K562 (cell line): Measurements from ENCODE around the gene SAE1. TPM values are rescaled to one million over a fixed set of nuclear protein-coding genes. Genes with fewer than 3 reads are reported as not detected.

ENCODE experiments used
- ERF ChIP-seq: fragments of 450-650 bp; formaldehyde crosslinking; IDR thresholded peaks from 2 replicates; pipeline ENCODE4 v1.4.0; 2020; ENCODE audit warnings: mild to moderate bottlenecking, mixed read lengths
- KLF1 ChIP-seq: fragments of 450-650 bp; IDR thresholded peaks from 2 replicates; pipeline ENCODE4 v1.6.1; 2016; ENCODE audit warnings: missing genetic modification characterization, missing compliant biosample characterization
- L3MBTL2 ChIP-seq: fragments of 450-650 bp; IDR thresholded peaks from 2 replicates; pipeline ENCODE4 v1.6.1; 2016; ENCODE audit warnings: mild to moderate bottlenecking, moderate library complexity
- ZNF507 ChIP-seq: conservative IDR thresholded peaks from 2 replicates; pipeline ENCODE4 v1.6.1; 2017; ENCODE audit warnings: missing genetic modification characterization, missing compliant biosample characterization
- polyA plus RNA-seq, 8 experiments: library from polyadenylated mRNA; depleted of rRNA in 4 of 8; stranded (reverse) in 5 of 8; unstranded in 3 of 8; fragments of >200 nt; fragmentation: Nextera tagmentation in 2 of 8; fragmentation: Illumina TruSeq in 1 of 8; extraction: Ambion mirVana in 2 of 8; extraction: Trizol in 1 of 8; gene quantifications; 2 replicates each; pipeline versions ENCODE4 v1.2.1 to v1.2.3, GENCODE V29; 2011 to 2014; ENCODE audit warnings: inconsistent platforms in 1 of 8, missing spikeins in 1 of 8
- total RNA-seq, 7 experiments: library from RNA; depleted of rRNA in 6 of 7; stranded (reverse); fragments of >200 nt in 6 of 7; fragmentation: Illumina TruSeq in 2 of 7; extraction: Trizol in 2 of 7; gene quantifications; 2 replicates each; pipeline versions ENCODE4 v1.2.1 to v1.2.3, GENCODE V29; 2011 to 2021; ENCODE audit warnings: low replicate concordance in 1 of 7
- TF ChIP-seq, protein P1 (sequence below): sonication (generic); formaldehyde crosslinking; IDR thresholded peaks from 2 replicates; pipeline ENCODE4 v1.8.0; 2022; ENCODE audit warnings: mild to moderate bottlenecking, low read depth, missing genetic modification reagents
- TF ChIP-seq, protein P2 (sequence below): fragments of 450-650 bp; IDR thresholded peaks from 2 replicates; pipeline ENCODE4 v1.6.1; 2018; ENCODE audit not compliant: partially characterized antibody
- TF ChIP-seq, protein P3 (sequence below): fragments of 200-600 bp; sonication (generic); IDR thresholded peaks from one replicate; pipeline ENCODE4 v1.6.1; 2012; ENCODE audit warnings: mild to moderate bottlenecking, low read depth, low read length, inconsistent platforms
- TF ChIP-seq, protein P4 (sequence below): fragments of 450-650 bp; IDR thresholded peaks from 2 replicates; pipeline ENCODE4 v1.6.1; 2018; ENCODE audit warnings: mild to moderate bottlenecking, low read depth; ENCODE audit not compliant: partially characterized antibody

SAE1 gene
- total and polyA plus RNA-seq, 9 of the 15 experiments (the other 6 are each of a cell fraction or from before 2014, with no cell fraction given) = 82.8 to 299 (median 217) TPM

DNA sequence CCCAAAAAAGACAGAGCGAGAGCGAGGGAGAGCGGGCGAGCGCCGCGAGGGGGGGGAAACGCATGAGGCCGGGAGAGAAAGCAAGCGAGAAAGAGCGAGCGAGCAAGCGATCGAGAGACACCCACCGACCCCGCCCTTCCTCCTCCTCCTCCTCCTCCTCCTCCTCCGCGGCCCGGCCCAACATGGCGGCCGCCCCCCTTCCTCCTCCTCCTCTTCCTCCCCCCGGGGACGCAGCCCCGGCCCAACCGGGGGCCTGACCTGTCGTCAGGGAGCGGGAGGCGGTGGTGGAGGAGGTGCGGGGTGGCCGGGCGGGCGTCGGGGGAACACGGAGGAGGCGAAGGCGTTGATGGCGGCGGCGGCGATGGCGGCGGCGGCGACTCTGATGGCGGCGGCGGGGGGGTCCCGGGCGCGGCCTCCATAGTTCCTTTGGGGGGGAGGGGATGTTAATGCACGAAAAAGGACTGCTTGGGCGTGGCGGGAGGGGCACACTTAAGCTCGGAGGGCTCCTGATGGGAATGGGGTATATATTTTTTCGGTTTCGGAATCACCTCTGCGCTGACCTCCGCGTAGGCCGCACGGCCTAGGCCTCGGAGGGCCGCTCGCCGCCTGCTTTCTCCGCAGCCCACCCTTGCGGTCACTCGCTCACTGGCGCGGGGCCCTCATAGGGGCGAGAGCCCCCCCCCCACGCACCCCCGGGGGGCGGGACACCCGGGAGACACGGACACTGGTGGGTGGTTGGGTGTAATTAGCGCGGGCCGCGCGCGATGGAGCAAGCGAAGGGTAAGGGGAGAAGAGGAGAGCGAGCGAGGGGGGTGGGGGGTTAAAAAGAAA lies 18.3 kb upstream of the SAE1 start (continued):
- TF ChIP-seq, protein P1, sequence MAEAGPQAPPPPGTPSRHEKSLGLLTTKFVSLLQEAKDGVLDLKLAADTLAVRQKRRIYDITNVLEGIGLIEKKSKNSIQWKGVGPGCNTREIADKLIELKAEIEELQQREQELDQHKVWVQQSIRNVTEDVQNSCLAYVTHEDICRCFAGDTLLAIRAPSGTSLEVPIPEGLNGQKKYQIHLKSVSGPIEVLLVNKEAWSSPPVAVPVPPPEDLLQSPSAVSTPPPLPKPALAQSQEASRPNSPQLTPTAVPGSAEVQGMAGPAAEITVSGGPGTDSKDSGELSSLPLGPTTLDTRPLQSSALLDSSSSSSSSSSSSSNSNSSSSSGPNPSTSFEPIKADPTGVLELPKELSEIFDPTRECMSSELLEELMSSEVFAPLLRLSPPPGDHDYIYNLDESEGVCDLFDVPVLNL = no peak
- peak; percentile 52; the same call in 1 of the 2 replicates for TF ChIP-seq KLF1 (tag)
- TF ChIP-seq ZNF507 (tag) = no peak
- TF ChIP-seq, protein P2, sequence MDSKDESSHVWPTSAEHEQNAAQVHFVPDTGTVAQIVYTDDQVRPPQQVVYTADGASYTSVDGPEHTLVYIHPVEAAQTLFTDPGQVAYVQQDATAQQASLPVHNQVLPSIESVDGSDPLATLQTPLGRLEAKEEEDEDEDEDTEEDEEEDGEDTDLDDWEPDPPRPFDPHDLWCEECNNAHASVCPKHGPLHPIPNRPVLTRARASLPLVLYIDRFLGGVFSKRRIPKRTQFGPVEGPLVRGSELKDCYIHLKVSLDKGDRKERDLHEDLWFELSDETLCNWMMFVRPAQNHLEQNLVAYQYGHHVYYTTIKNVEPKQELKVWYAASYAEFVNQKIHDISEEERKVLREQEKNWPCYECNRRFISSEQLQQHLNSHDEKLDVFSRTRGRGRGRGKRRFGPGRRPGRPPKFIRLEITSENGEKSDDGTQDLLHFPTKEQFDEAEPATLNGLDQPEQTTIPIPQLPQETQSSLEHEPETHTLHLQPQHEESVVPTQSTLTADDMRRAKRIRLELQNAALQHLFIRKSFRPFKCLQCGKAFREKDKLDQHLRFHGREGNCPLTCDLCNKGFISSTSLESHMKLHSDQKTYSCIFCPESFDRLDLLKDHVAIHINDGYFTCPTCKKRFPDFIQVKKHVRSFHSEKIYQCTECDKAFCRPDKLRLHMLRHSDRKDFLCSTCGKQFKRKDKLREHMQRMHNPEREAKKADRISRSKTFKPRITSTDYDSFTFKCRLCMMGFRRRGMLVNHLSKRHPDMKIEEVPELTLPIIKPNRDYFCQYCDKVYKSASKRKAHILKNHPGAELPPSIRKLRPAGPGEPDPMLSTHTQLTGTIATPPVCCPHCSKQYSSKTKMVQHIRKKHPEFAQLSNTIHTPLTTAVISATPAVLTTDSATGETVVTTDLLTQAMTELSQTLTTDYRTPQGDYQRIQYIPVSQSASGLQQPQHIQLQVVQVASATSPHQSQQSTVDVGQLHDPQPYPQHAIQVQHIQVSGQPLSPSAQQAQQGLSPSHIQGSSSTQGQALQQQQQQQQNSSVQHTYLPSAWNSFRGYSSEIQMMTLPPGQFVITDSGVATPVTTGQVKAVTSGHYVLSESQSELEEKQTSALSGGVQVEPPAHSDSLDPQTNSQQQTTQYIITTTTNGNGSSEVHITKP = peak; percentile 12
- TF ChIP-seq, protein P3, sequence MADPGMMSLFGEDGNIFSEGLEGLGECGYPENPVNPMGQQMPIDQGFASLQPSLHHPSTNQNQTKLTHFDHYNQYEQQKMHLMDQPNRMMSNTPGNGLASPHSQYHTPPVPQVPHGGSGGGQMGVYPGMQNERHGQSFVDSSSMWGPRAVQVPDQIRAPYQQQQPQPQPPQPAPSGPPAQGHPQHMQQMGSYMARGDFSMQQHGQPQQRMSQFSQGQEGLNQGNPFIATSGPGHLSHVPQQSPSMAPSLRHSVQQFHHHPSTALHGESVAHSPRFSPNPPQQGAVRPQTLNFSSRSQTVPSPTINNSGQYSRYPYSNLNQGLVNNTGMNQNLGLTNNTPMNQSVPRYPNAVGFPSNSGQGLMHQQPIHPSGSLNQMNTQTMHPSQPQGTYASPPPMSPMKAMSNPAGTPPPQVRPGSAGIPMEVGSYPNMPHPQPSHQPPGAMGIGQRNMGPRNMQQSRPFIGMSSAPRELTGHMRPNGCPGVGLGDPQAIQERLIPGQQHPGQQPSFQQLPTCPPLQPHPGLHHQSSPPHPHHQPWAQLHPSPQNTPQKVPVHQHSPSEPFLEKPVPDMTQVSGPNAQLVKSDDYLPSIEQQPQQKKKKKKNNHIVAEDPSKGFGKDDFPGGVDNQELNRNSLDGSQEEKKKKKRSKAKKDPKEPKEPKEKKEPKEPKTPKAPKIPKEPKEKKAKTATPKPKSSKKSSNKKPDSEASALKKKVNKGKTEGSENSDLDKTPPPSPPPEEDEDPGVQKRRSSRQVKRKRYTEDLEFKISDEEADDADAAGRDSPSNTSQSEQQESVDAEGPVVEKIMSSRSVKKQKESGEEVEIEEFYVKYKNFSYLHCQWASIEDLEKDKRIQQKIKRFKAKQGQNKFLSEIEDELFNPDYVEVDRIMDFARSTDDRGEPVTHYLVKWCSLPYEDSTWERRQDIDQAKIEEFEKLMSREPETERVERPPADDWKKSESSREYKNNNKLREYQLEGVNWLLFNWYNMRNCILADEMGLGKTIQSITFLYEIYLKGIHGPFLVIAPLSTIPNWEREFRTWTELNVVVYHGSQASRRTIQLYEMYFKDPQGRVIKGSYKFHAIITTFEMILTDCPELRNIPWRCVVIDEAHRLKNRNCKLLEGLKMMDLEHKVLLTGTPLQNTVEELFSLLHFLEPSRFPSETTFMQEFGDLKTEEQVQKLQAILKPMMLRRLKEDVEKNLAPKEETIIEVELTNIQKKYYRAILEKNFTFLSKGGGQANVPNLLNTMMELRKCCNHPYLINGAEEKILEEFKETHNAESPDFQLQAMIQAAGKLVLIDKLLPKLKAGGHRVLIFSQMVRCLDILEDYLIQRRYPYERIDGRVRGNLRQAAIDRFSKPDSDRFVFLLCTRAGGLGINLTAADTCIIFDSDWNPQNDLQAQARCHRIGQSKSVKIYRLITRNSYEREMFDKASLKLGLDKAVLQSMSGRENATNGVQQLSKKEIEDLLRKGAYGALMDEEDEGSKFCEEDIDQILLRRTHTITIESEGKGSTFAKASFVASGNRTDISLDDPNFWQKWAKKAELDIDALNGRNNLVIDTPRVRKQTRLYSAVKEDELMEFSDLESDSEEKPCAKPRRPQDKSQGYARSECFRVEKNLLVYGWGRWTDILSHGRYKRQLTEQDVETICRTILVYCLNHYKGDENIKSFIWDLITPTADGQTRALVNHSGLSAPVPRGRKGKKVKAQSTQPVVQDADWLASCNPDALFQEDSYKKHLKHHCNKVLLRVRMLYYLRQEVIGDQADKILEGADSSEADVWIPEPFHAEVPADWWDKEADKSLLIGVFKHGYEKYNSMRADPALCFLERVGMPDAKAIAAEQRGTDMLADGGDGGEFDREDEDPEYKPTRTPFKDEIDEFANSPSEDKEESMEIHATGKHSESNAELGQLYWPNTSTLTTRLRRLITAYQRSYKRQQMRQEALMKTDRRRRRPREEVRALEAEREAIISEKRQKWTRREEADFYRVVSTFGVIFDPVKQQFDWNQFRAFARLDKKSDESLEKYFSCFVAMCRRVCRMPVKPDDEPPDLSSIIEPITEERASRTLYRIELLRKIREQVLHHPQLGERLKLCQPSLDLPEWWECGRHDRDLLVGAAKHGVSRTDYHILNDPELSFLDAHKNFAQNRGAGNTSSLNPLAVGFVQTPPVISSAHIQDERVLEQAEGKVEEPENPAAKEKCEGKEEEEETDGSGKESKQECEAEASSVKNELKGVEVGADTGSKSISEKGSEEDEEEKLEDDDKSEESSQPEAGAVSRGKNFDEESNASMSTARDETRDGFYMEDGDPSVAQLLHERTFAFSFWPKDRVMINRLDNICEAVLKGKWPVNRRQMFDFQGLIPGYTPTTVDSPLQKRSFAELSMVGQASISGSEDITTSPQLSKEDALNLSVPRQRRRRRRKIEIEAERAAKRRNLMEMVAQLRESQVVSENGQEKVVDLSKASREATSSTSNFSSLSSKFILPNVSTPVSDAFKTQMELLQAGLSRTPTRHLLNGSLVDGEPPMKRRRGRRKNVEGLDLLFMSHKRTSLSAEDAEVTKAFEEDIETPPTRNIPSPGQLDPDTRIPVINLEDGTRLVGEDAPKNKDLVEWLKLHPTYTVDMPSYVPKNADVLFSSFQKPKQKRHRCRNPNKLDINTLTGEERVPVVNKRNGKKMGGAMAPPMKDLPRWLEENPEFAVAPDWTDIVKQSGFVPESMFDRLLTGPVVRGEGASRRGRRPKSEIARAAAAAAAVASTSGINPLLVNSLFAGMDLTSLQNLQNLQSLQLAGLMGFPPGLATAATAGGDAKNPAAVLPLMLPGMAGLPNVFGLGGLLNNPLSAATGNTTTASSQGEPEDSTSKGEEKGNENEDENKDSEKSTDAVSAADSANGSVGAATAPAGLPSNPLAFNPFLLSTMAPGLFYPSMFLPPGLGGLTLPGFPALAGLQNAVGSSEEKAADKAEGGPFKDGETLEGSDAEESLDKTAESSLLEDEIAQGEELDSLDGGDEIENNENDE = no peak
- no peak for TF ChIP-seq L3MBTL2
- peak; percentile 89; the same call in 1 of the 2 replicates for TF ChIP-seq ERF
- TF ChIP-seq, protein P4, sequence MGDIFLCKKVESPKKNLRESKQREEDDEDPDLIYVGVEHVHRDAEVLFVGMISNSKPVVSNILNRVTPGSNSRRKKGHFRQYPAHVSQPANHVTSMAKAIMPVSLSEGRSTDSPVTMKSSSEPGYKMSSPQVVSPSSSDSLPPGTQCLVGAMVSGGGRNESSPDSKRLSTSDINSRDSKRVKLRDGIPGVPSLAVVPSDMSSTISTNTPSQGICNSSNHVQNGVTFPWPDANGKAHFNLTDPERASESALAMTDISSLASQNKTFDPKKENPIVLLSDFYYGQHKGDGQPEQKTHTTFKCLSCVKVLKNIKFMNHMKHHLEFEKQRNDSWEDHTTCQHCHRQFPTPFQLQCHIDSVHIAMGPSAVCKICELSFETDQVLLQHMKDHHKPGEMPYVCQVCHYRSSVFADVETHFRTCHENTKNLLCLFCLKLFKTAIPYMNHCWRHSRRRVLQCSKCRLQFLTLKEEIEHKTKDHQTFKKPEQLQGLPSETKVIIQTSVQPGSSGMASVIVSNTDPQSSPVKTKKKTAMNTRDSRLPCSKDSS = no peak
